H1 (cell line): Measurements from ENCODE around the gene SYNDIG1. TPM values are rescaled to one million over a fixed set of nuclear protein-coding genes. Genes with fewer than 3 reads are reported as not detected.

Experiments
- CTCF ChIA-PET: fragments of 300-600 bp; sonication (Branson Sonifier 250); formaldehyde crosslinking; loops from one replicate; lab custom pipeline; 2021; ENCODE audit not compliant: partially characterized antibody; lab: Charles Lee
- POLR2A ChIA-PET: fragments of 300-600 bp; sonication (Branson Sonifier 250); formaldehyde crosslinking; loops from one replicate; lab custom pipeline; 2021; ENCODE audit warnings: inconsistent platforms; ENCODE audit not compliant: partially characterized antibody; lab: Charles Lee
- DNase-seq, 2 experiments: peaks; one replicate each; pipeline versions ENCODE4 v3.0.0 to v3.0.0-alpha.2; 2010 to 2022; ENCODE audit warnings: low spot score in 2 of 2, low read depth in 1 of 2, mixed read lengths in 1 of 2
- FAIRE-seq: peaks from 2 replicates; lab custom pipeline; 2011; peaks lifted over from hg19 to GRCh38; lab: Jason Lieb, UNC
- H2AFZ ChIP-seq: 2 replicates; pipeline ENCODE4 v1.8.1; 2012; ENCODE audit warnings: low read length, inconsistent platforms
- H2AK5ac ChIP-seq: 2 replicates; pipeline ENCODE4 v1.6.1; 2013; ENCODE audit warnings: low read depth, low read length
- H2BK120ac ChIP-seq: replicated peaks from 2 replicates; pipeline ENCODE3; 2013; ENCODE audit warnings: low read depth, low read length, inconsistent platforms
- H2BK12ac ChIP-seq: 2 replicates; pipeline ENCODE4 v1.6.1; 2013; ENCODE audit warnings: low read depth, low read length
- H2BK15ac ChIP-seq: 2 replicates; pipeline ENCODE4 v1.6.1; 2013; ENCODE audit warnings: low read length
- H2BK20ac ChIP-seq: 2 replicates; pipeline ENCODE4 v1.6.1; 2013; ENCODE audit warnings: low read length
- H2BK5ac ChIP-seq: 2 replicates; pipeline ENCODE4 v1.6.1; 2013; ENCODE audit warnings: low read depth, low read length
- H3K14ac ChIP-seq: 2 replicates; pipeline ENCODE4 v1.6.1; 2013; ENCODE audit warnings: inconsistent platforms; ENCODE audit not compliant: insufficient read length
- H3K18ac ChIP-seq: 2 replicates; pipeline ENCODE4 v1.6.1; 2013; ENCODE audit warnings: low read length; ENCODE audit errors: extremely low read depth
- H3K23ac ChIP-seq: 2 replicates; pipeline ENCODE4 v1.6.1; 2013; ENCODE audit warnings: inconsistent platforms; ENCODE audit not compliant: insufficient read length
- H3K23me2 ChIP-seq: 2 replicates; pipeline ENCODE4 v1.6.1; 2013; ENCODE audit warnings: low read depth, low read length
- H3K27ac ChIP-seq: 2 replicates; pipeline ENCODE4 v1.6.1; 2011; ENCODE audit warnings: low read depth, low read length, inconsistent platforms
- H3K27me3 ChIP-seq, 4 experiments: replicated peaks in 1 of 4; 1 replicate in 1 of 4; 2 replicates in 3 of 4; pipeline versions ENCODE4 v1.6.1 to v1.8.1; 2011 to 2013; ENCODE audit warnings: low read length in 3 of 4, mild to moderate bottlenecking in 3 of 4, inconsistent platforms in 2 of 4, mixed read lengths in 2 of 4, moderate library complexity in 1 of 4; ENCODE audit not compliant: control insufficient read depth in 3 of 4, insufficient read depth in 3 of 4; ENCODE audit errors: extremely low read depth in 1 of 4
- H3K36me3 ChIP-seq, 4 experiments: 2 replicates each; pipeline versions ENCODE4 v1.6.1 to v1.8.1; 2011 to 2013; ENCODE audit warnings: mild to moderate bottlenecking in 4 of 4, low read length in 3 of 4, moderate library complexity in 2 of 4, control low read depth in 1 of 4, inconsistent platforms in 1 of 4; ENCODE audit not compliant: insufficient read depth in 4 of 4, control insufficient read depth in 2 of 4
- H3K4ac ChIP-seq: replicated peaks from 2 replicates; pipeline ENCODE3; 2013; ENCODE audit warnings: low read length, low read depth, mixed read lengths, inconsistent platforms; ENCODE audit not compliant: insufficient read length
- H3K4me1 ChIP-seq, 4 experiments: replicated peaks in 1 of 4; 1 replicate in 1 of 4; 2 replicates in 3 of 4; pipeline versions ENCODE4 v1.6.1 to v1.8.1; 2011 to 2013; ENCODE audit warnings: low read length in 3 of 4, inconsistent platforms in 2 of 4, mixed read lengths in 1 of 4; ENCODE audit not compliant: insufficient read depth in 4 of 4, control insufficient read depth in 3 of 4
- H3K4me2 ChIP-seq, 2 experiments: 2 replicates each; pipeline versions ENCODE4 v1.6.1 to v1.8.1; 2011 to 2013; ENCODE audit warnings: low read depth in 2 of 2, low read length in 2 of 2, control low read depth in 1 of 2, inconsistent platforms in 1 of 2, mild to moderate bottlenecking in 1 of 2; ENCODE audit not compliant: insufficient read depth in 1 of 2
- H3K4me3 ChIP-seq, 4 experiments: fragments of 200-600, 300-600 bp in 1 of 4; sonication (generic), shearing (Covaris generic), sonication (Bioruptor Twin) in 1 of 4; 2 replicates each; pipeline versions ENCODE4 v1.5.1 to v1.8.1; 2011 to 2016; ENCODE audit warnings: low read length in 4 of 4, low read depth in 3 of 4, control low read depth in 2 of 4, inconsistent platforms in 2 of 4, mild to moderate bottlenecking in 2 of 4, mixed read lengths in 1 of 4, moderate library complexity in 1 of 4; ENCODE audit not compliant: insufficient read depth in 2 of 4; ENCODE audit errors: extremely low read depth in 1 of 4
- H3K56ac ChIP-seq: replicated peaks from 2 replicates; pipeline ENCODE3; 2013; ENCODE audit warnings: low read depth, mild to moderate bottlenecking, mixed read lengths, low read length, inconsistent platforms; ENCODE audit not compliant: insufficient read length
- H3K79me1 ChIP-seq: 2 replicates; pipeline ENCODE4 v1.6.1; 2013; ENCODE audit warnings: low read depth, low read length, control low read depth
- H3K79me2 ChIP-seq, 2 experiments: 2 replicates each; pipeline versions ENCODE4 v1.6.1 to v1.8.1; 2012 to 2013; ENCODE audit warnings: low read length in 2 of 2, mild to moderate bottlenecking in 2 of 2, inconsistent platforms in 1 of 2; ENCODE audit not compliant: insufficient read depth in 2 of 2, control insufficient read depth in 1 of 2
- H3K9ac ChIP-seq, 4 experiments: replicated peaks in 1 of 4; 1 replicate in 1 of 4; 2 replicates in 3 of 4; pipeline versions ENCODE4 v1.6.1 to v1.8.1; 2011 to 2013; ENCODE audit warnings: low read depth in 3 of 4, low read length in 3 of 4, control low read depth in 2 of 4, mild to moderate bottlenecking in 2 of 4, moderate library complexity in 2 of 4, inconsistent platforms in 1 of 4; ENCODE audit errors: extremely low read depth in 1 of 4
- H3K9me3 ChIP-seq, 2 experiments: 2 replicates each; pipeline versions ENCODE4 v1.6.1 to v1.8.1; 2012 to 2013; ENCODE audit warnings: mild to moderate bottlenecking in 2 of 2, moderate library complexity in 2 of 2, control low read depth in 1 of 2, inconsistent platforms in 1 of 2, low read depth in 1 of 2, low read length in 1 of 2, mixed read lengths in 1 of 2; ENCODE audit not compliant: insufficient read depth in 2 of 2
- H4K20me1 ChIP-seq, 2 experiments: replicated peaks in 1 of 2; 2 replicates each; pipeline versions ENCODE3 to v1.8.1; 2011 to 2013; ENCODE audit warnings: inconsistent platforms in 2 of 2, low read length in 2 of 2, mild to moderate bottlenecking in 1 of 2; ENCODE audit not compliant: insufficient read depth in 2 of 2, control insufficient read depth in 1 of 2
- H4K5ac ChIP-seq: 2 replicates; pipeline ENCODE4 v1.6.1; 2013; ENCODE audit warnings: low read length, low read depth, mixed read lengths, inconsistent platforms; ENCODE audit not compliant: insufficient read length
- H4K8ac ChIP-seq: 2 replicates; pipeline ENCODE4 v1.8.0; 2013; ENCODE audit warnings: mild to moderate bottlenecking, moderate library complexity, low read length, inconsistent platforms; ENCODE audit not compliant: insufficient read depth; ENCODE audit errors: extremely low read depth
- H4K91ac ChIP-seq: replicated peaks from 2 replicates; pipeline ENCODE3; 2013; ENCODE audit warnings: low read length, mixed read lengths, inconsistent platforms; ENCODE audit not compliant: insufficient read length
- BRCA1 ChIP-seq: IDR thresholded peaks from 2 replicates; pipeline ENCODE4 v1.6.1; 2012; ENCODE audit warnings: low read depth, low read length, improper control_type of control experiment
- CHD1 ChIP-seq: IDR thresholded peaks from 2 replicates; pipeline ENCODE4 v1.6.1; 2012; ENCODE audit warnings: low read depth, low read length, improper control_type of control experiment
- CHD2 ChIP-seq: IDR thresholded peaks from 2 replicates; pipeline ENCODE4 v1.6.1; 2012; ENCODE audit warnings: low read length, improper control_type of control experiment
- EP300 ChIP-seq, 2 experiments: IDR thresholded peaks; 1 replicate in 1 of 2; 2 replicates in 1 of 2; pipeline ENCODE4 v1.6.1; 2011 to 2012; ENCODE audit warnings: low read depth in 2 of 2, low read length in 2 of 2, mild to moderate bottlenecking in 2 of 2, borderline replicate concordance in 1 of 2, inconsistent platforms in 1 of 2, moderate library complexity in 1 of 2
- HDAC2 ChIP-seq, 2 experiments: fragments of 300-600 bp in 1 of 2; sonication (generic) in 1 of 2; IDR thresholded peaks; 2 replicates each; pipeline ENCODE4 v1.6.1; 2011 to 2012; ENCODE audit warnings: low read depth in 2 of 2, low read length in 2 of 2, mild to moderate bottlenecking in 2 of 2, moderate library complexity in 2 of 2, borderline replicate concordance in 1 of 2, inconsistent platforms in 1 of 2
- HDAC6 ChIP-seq: IDR thresholded peaks from one replicate; pipeline ENCODE4 v1.7.1; 2012; ENCODE audit warnings: low read depth, mild to moderate bottlenecking, inconsistent platforms, low read length, moderate library complexity
- MAFK ChIP-seq: IDR thresholded peaks from 2 replicates; pipeline ENCODE4 v1.6.1; 2012; ENCODE audit warnings: low read depth, mild to moderate bottlenecking, improper control_type of control experiment, low read length
- NRF1 ChIP-seq: IDR thresholded peaks from 2 replicates; pipeline ENCODE4 v1.6.1; 2011; ENCODE audit warnings: mild to moderate bottlenecking, low read depth, low read length, improper control_type of control experiment
- POLR2A ChIP-seq, 2 experiments: IDR thresholded peaks; 1 replicate in 1 of 2; 2 replicates in 1 of 2; pipeline ENCODE4 v1.6.1; 2011; ENCODE audit warnings: low read depth in 2 of 2, low read length in 2 of 2, mild to moderate bottlenecking in 2 of 2; ENCODE audit errors: control extremely low read depth in 1 of 2
- POLR2AphosphoS5 ChIP-seq: IDR thresholded peaks from 2 replicates; pipeline ENCODE4 v1.6.1; 2011; ENCODE audit warnings: low read depth, low read length
- POU5F1 ChIP-seq: IDR thresholded peaks from 2 replicates; pipeline ENCODE4 v1.6.1; 2011; ENCODE audit warnings: low read depth, mild to moderate bottlenecking, low read length, moderate library complexity
- RNF2 ChIP-seq: fragments of 200-900, 300-1000 bp; sonication (generic); IDR thresholded peaks from 2 replicates; pipeline ENCODE4 v1.7.1; 2016; ENCODE audit warnings: borderline replicate concordance, low read depth, mild to moderate bottlenecking, antibody characterized with exemption, low read length; ENCODE audit not compliant: poor library complexity, severe bottlenecking; ENCODE audit errors: missing control alignments
- RXRA ChIP-seq: IDR thresholded peaks from 2 replicates; pipeline ENCODE4 v1.6.1; 2011; ENCODE audit warnings: low read depth, mild to moderate bottlenecking, low read length, moderate library complexity; ENCODE audit not compliant: insufficient read depth
- SRF ChIP-seq: IDR thresholded peaks from 2 replicates; pipeline ENCODE4 v1.6.1; 2011; ENCODE audit warnings: mild to moderate bottlenecking, low read depth, low read length, moderate library complexity
- TEAD4 ChIP-seq: IDR thresholded peaks from 2 replicates; pipeline ENCODE4 v1.6.1; 2012; ENCODE audit warnings: low read depth, low read length, inconsistent platforms, mixed read lengths
- WGBS, 2 experiments: shearing (Covaris generic) in 1 of 2; methylation state at CpG; one replicate each; pipeline versions ENCODE4 v1.1.6 to v1.1.7; 2013 to 2015; ENCODE audit warnings: low lambda C conversion rate in 2 of 2, mixed read lengths in 2 of 2, inconsistent platforms in 1 of 2, low coverage in 1 of 2, missing lambda C conversion rate in 1 of 2; ENCODE audit not compliant: insufficient replicate concordance in 2 of 2, insufficient coverage in 1 of 2, insufficient read length in 1 of 2; ENCODE audit errors: extremely low coverage in 1 of 2, missing lambda C conversion rate in 1 of 2; 5-methylcytosine and 5-hydroxymethylcytosine counted together
- polyA plus RNA-seq, 7 experiments: library from polyadenylated mRNA; depleted of rRNA in 3 of 7; stranded (reverse) in 5 of 7; unstranded in 2 of 7; fragments of >200 nt in 5 of 7; fragments of 200-250 nt in 2 of 7; gene quantifications; 1 replicate in 5 of 7; 2 replicates in 1 of 7; 4 replicates in 1 of 7; pipeline versions ENCODE4 v1.2.1 to v1.2.3, GENCODE V29; 2011 to 2013; ENCODE audit warnings: missing spikeins in 2 of 7, mixed read lengths in 2 of 7
- total RNA-seq: library from RNA; stranded (reverse); fragmentation: NEBNext Ultra II Directional; extraction: Animal tissue kit (Norgen Biotek cat#: 25700); gene quantifications from 2 replicates; pipeline ENCODE4 v1.2.1, GENCODE V29; 2021

SYNDIG1 gene
- total and polyA plus RNA-seq, 2 of the 8 experiments (the other 6 are each of a cell fraction or from before 2014, with no cell fraction given) = 6.5 to 7.8 TPM

- Histone ChIP-seq H3K4me2 (no peak overlapping the region), H3K36me3 (no peaks in the 10 kb centered on the region), H3K23ac (no peak overlapping the region), H4K91ac (no peak overlapping the region), H3K79me1 (no peaks in the 10 kb centered on the region; the same call in 1 of the 2 replicates), H3K9me3 (no peaks in the 10 kb centered on the region), H2BK20ac (no peak overlapping the region), H3K79me2 (no peaks in the 10 kb centered on the region), H2BK120ac (no peak overlapping the region), H2AFZ (no peak overlapping the region), H4K20me1 (peaks cover 4 to 6% of the 10 kb centered on the region in 2 experiments), H3K23me2 (no peaks in the 10 kb centered on the region), H2AK5ac (no peak overlapping the region), H2BK12ac (no peak overlapping the region), H3K27me3 (no peaks in the 10 kb centered on the region), H4K8ac (no peak overlapping the region), H3K27ac (no peak overlapping the region), H2BK5ac (no peak overlapping the region), H3K14ac (no peak overlapping the region), H4K5ac (no peak overlapping the region), H3K4ac (no peak overlapping the region), H3K18ac (no peak overlapping the region), H2BK15ac (no peak overlapping the region), H3K4me3 (no peak overlapping the region), H3K9ac (no peak overlapping the region), H3K56ac (no peak overlapping the region), H3K4me1 (no peaks in the 10 kb centered on the region; a peak in 1 of 7 replicates)
- FAIRE-seq (no peak), DNase-seq (no peak)
- ChIA-PET CTCF (no interaction called here), POLR2A (interaction anchor here (0.6 kb wide), 1 partner anchor 9 kb away, joined by 4 read pairs; no protein-coding TSS in a partner anchor)
- WGBS, 2 experiments = 100% methylated on average over 2 of the region's 2 CpGs; no CpG with 5 or more reads in 1 of the 2 experiments
- TF ChIP-seq HDAC2 (IDR thresholded peaks at IDR 0.05; ENCODE audit: borderline replicate concordance in 1 of 2, low read depth in 2 of 2, low read length in 2 of 2) (no peak), TEAD4 (no peak), CHD1 (no peak), HDAC6 (no peak), POU5F1 (no peak), CHD2 (no peak), POLR2A (IDR thresholded peaks at IDR 0.05; ENCODE audit: control extremely low read depth in 1 of 2, low read depth in 2 of 2, low read length in 2 of 2) (no peak), BRCA1 (no peak), SRF (no peak), RXRA (no peak), RNF2 (no peak), POLR2AphosphoS5 (no peak), EP300 (IDR thresholded peaks at IDR 0.05; ENCODE audit: borderline replicate concordance in 1 of 2, low read depth in 2 of 2, low read length in 2 of 2) (no peak), MAFK (no peak), NRF1 (no peak)
These were observed 104.9 kb downstream of the SYNDIG1 start for GRCh38 chr20:24574307-24574706.
